T-helper 2 cell (primary cell): Measurements from ENCODE around the gene NADSYN1.

ENCODE experiments used
- DNase-seq, 5 experiments: peaks; one replicate each; pipeline versions ENCODE4 v3.0.0 to v3.0.0-alpha.2; 2012 to 2022

Gene NADSYN1

GRCh38 chr11:71474141-71474770 is 21.3 kb downstream of the NADSYN1 start:
- DNase-seq: no peak

GRCh38 chr11:71474771-71475483 is 21.9 kb downstream of the NADSYN1 start:
- no peak for DNase-seq

- no peak for DNase-seq
Observed at GRCh38 chr11:71476031-71476430, 23.0 kb downstream of the NADSYN1 start.

- DNase-seq: no peak
Observed at GRCh38 chr11:71476926-71477640, 24.1 kb downstream of the NADSYN1 start.

DNA sequence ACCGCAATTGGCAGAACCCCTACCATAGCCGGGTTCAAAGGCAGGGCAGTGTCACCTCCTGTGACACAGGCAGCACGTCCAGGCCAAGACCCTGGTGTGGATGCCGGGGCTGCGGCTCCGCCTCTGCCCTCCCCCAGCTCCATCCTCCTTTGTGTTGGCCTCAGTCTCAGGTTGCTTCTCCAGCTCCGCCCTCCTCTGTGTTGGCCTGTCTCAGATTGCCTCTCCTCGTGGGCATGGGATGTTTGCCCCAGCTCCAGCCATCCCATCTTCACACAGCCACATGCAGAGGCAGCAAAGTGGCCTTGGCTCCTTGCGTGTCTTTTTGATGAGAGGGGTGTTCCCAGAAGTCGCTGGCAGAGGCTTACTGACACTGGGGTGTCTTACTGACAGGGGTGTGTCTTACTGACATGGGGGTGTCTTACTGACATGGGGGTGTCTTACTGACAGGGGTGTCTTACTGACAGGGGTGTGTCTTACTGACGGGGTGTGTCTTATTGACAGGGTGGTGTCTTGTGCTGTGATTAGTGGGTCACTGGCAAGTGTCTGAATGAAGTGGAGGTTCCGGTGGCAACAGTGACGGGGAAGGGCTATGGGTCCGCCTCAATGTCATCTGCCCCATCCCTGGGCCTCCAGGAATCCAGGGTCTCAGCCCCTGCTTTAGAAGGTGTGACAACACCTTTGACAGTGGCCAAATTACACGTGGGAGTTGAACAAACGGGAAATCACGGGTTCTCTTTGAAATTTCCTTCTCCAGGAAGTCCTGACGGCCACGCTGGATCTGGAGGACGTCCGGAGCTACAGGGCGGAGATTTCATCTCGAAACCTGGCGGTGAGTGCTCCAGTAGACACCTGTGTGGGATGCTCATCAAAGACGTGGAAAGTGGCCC is 24.9 kb downstream of the NADSYN1 start:
- no peak for DNase-seq

DNA sequence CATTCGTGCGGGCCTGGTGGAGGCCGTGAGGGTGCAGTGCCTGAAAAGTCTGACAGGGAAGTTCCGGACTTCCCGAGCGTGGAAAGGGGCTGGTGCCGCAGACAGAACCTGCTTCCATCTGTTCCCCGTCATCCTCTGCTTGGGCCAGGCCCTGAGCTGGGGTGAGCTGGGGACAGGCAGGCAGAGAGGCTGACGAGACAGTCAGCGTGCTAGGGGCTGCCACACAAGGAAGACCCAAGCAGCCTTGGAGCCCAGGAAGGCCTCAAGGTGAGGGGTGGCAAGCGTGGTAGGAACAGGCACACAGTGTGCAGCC is 25.5 kb downstream of the NADSYN1 start:
- DNase-seq: no peak

GRCh38 chr11:71481101-71481960 is 28.3 kb downstream of the NADSYN1 start:
- no peak for DNase-seq

DNA sequence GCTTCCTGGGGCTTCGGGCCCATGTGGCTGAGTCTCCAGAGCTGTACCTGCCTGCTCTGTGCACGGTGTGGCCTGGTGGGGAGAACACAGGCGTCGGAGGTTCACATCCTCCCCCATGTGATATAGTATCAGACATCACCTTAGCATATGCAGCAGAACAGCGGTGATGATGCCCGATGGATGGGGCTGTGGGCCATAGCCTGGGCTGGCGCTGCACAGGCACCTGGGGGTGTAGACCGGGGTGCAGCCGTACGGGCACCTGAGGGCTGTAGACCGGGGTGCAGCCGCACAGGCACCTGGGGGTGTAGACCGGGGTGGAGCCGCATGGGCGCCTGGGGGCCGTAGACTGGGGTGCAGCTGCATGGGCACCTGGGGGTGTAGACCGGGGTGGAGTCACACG is 29.2 kb downstream of the NADSYN1 start:
- no peak for DNase-seq

GRCh38 chr11:71482746-71483364 is 29.9 kb downstream of the NADSYN1 start:
- DNase-seq: no peak

DNA sequence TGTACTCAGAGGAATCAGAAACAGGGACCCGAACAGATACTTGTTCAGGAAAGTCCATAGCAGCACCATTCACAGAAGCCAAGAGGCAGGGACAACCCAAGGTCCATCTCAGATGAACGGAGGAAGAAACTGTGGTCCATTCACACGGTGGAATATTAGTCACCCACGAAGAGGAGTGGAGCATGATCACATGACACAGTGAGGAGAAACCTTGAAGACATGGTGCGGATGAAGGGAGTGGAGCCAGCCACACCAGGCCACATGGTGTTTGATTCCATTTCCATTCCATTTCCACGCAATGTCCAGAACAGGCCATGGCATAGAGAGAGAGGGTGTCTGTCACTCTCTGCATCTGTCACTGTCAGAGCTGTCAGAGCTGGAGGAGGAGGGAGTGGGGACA is 30.7 kb downstream of the NADSYN1 start:
- DNase-seq: no peak

DNA sequence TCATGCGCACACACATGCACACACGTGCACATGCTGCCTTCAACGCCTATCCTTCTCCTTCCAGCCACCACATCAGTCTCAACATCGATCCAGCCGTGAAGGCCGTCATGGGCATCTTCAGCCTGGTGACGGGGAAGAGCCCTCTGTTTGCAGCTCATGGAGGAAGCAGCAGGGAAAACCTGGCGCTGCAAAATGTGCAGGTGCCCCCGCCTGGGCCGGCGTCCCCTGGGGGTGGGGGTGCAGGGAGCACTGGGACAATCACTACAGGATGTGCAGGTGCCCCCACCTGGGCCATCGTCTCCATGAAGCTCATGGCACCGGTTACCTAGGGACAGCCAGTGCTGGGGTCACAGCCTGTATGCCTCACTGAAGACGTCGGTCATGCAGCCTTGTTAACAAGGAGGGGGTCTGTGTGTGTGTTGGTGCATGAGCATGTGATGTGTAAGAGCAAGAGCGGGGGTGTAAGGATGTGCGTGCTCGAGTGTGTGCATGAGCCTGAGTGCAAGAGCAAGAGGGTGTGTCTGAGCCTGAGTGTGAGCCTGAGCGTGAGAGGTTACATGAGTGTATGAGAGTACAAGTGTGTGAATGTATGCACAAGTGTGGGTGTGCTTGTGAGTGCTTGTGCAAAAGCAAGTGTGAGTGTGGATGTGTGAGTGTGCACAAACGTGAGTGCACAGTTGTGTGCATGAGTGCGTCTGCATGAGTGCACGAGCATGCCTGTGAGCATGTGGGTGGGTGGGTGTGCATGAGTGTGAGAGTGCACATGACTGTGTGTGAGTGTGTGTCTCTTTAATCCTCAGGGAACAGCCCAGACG is 31.5 kb downstream of the NADSYN1 start:
- no peak for DNase-seq

DNA sequence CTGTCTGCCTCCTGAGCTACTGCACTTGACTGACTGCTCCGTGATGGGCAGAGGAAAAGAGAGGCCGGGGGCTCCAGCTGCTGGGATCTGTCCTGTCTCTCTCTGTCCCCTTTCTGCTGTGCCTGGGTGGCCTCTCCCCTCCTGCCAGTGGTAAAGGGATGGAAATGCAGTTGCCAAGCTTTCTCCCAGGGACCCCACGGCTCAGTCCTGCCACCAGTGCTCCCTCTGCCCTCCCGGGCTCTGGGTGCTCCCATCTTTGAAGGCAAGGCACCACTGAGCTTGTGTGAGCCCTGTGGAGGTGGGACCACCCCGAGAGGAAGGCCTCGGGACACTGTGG is 32.0 kb downstream of the NADSYN1 start:
- DNase-seq: no peak

DNA sequence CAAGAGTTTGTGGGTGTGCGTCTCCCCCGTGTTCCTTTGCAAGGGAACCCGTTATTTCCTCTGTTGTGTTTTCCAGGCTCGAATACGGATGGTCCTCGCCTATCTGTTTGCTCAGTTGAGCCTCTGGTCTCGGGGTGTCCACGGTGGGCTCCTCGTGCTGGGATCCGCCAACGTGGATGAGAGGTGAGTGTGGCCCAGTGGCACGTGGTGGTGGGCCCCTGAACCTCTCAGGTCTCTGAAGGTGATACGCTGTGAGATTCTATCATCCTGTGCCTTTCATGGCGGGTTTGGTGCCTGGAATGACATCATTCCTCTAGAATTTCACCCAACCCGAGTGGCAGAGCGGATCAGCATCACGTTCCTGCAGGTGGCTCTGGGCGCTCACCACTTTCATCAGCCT is 32.5 kb downstream of the NADSYN1 start:
- no peak for DNase-seq

GRCh38 chr11:71486320-71486719 is 33.3 kb downstream of the NADSYN1 start:
- no peak for DNase-seq

DNA sequence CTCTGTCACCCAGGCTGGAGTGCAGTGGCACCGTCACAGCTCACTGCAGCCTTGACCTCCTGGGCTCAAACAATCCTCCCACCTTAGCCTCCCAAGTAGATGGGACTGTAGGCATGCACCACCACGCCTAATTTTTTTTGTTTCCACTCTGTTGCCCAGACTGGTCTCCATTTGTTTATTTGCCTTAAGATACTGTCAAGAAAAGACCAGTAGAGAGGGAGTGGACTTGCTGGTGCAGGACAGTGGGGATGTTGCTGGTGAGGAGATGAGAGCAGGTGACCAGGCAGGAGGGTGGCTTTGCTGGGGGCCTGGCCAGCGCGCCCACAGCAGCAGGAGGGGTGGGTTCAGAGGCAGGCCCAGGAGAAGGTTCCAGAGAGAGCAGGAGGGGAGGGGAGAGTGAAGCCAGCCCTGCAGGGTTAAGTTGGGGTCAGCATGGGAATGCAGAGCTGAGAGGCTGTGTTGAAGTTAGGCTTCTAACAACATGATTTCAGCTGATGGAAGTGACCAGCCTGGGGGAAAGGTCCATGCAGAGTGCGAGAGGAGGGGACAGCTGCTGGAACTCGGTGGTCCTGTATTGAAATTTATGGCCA is 35.8 kb downstream of the NADSYN1 start:
- no peak for DNase-seq

GRCh38 chr11:71489311-71490043 is 36.5 kb downstream of the NADSYN1 start:
- peak in 2 of 5 experiments; percentile 50 to 51 for DNase-seq

DNA sequence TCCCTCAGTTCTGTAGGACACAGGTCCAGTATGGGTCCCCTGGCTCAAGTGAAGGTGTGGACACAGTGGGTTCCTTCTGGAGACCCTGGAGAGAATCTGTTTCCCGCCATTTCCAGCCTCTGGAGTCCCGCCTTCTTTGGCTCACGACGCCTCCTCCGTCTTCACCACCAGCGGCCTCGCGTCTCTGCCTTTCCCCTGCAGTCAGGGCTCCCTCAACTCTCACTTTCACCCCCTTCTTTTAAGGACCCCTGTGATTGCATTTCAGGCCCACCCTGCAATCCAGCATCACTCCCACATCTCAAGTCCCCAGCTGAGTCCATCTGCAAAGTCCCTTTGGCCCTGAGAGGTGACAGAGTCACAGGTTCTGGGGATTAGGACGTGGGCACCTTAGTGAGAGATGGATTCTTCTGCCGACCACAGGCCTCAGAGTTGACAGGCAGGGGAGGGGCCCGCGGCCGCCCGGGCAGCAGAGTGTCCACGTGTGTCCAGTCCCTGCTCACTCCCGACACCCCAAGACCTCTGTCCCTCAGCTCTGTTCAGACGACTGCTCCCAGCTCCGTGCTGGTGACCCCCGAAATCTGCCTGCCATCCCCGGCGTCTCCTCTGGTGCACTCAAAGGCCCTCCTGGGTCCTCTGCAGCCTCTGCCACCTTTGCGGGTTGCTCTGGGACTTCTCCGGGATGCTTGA is 37.2 kb downstream of the NADSYN1 start:
- no peak for DNase-seq

GRCh38 chr11:71490731-71491390 is 37.9 kb downstream of the NADSYN1 start:
- DNase-seq: no peak

DNA sequence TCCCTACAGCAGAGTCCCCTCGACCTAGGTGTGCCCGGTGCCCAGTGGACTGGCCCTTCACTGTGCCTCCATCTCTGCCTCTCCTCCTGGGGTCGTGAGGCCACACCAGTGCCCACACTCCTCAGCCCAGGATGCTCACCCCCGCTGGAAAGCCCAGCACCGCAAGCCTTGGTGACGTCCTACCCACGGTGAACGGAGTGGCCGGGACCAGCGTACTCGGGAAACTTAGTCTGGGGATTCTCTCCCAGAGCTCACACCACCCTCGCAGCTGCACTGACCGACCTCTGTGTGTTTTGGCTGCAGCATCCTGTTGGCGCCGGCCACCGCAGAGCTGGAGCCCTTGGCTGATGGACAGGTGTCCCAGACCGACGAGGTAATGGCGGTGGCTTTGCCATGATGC is 38.5 kb downstream of the NADSYN1 start:
- no peak for DNase-seq
